SK-N-SH (cell line): ENCODE data around the gene SHROOM1. TPM values are rescaled to one million over a fixed set of nuclear protein-coding genes. Genes with fewer than 3 reads are reported as not detected.
A peak's percentile ranks its signal among the peaks of the same experiment; 100 is the strongest.

Experiments
- CTCF ChIA-PET: fragments of 300-600, 350-600 bp; formaldehyde crosslinking; extraction: SDS; loops from one replicate; lab custom pipeline; 2021; lab: Yijun Ruan, JAX
- POLR2A ChIA-PET: fragments of 350-600 bp; sonication (Branson Sonifier 250); formaldehyde crosslinking; extraction: SDS; loops from one replicate; lab custom pipeline; 2020; ENCODE audit warnings: antibody characterized with exemption, inconsistent platforms; lab: Yijun Ruan, JAX
- DNase-seq: peaks from one replicate; pipeline ENCODE4 v3.0.0; 2012
- H2AFZ ChIP-seq: fragments of 200-600 bp; sonication (generic); 2 replicates; pipeline ENCODE4 v1.8.1; 2016; ENCODE audit warnings: antibody characterized with exemption, mild to moderate bottlenecking, low read depth
- H3F3A ChIP-seq: fragments of 200-600 bp; sonication (generic); replicated peaks from 2 replicates; pipeline ENCODE3; 2016; ENCODE audit warnings: antibody characterized with exemption, mild to moderate bottlenecking; ENCODE audit not compliant: insufficient read depth
- H3K27ac ChIP-seq, 2 experiments: fragments of 200-500 bp in 1 of 2; fragments of 200-600 bp in 1 of 2; sonication (Bioruptor generic) in 1 of 2; sonication (generic), shearing (Covaris generic) in 1 of 2; 2 replicates each; pipeline versions ENCODE4 v1.5.1 to v1.6.1; 2014 to 2016; ENCODE audit warnings: low read depth in 2 of 2, inconsistent platforms in 1 of 2, low read length in 1 of 2, mild to moderate bottlenecking in 1 of 2, mixed read lengths in 1 of 2
- H3K27me3 ChIP-seq: fragments of 200-600 bp; sonication (generic), shearing (Covaris generic); 2 replicates; pipeline ENCODE4 v1.6.1; 2016; ENCODE audit warnings: mixed run types; ENCODE audit not compliant: insufficient read depth
- H3K36me3 ChIP-seq, 2 experiments: fragments of 200-500 bp in 1 of 2; fragments of 200-600 bp in 1 of 2; sonication (Bioruptor generic) in 1 of 2; sonication (generic) in 1 of 2; replicated peaks in 1 of 2; 2 replicates each; pipeline versions ENCODE3 to v1.5.1; 2014 to 2016; ENCODE audit warnings: low read length in 1 of 2, mild to moderate bottlenecking in 1 of 2; ENCODE audit not compliant: insufficient read depth in 2 of 2, control insufficient read depth in 1 of 2
- H3K4me1 ChIP-seq, 2 experiments: fragments of 200-500 bp in 1 of 2; fragments of 200-600 bp in 1 of 2; sonication (Bioruptor generic) in 1 of 2; sonication (generic), shearing (Covaris generic) in 1 of 2; 2 replicates each; pipeline versions ENCODE4 v1.5.1 to v1.6.1; 2014 to 2016; ENCODE audit warnings: low read depth in 1 of 2, low read length in 1 of 2, mixed run types in 1 of 2; ENCODE audit not compliant: insufficient read depth in 2 of 2, control insufficient read depth in 1 of 2
- H3K4me2 ChIP-seq: fragments of 200-600 bp; sonication (generic), shearing (Covaris generic); 2 replicates; pipeline ENCODE4 v1.6.1; 2017; ENCODE audit warnings: mixed run types
- H3K4me3 ChIP-seq, 2 experiments: fragments of 200-500 bp in 1 of 2; fragments of 200-600 bp in 1 of 2; sonication (Bioruptor generic) in 1 of 2; sonication (generic), shearing (Covaris generic) in 1 of 2; 2 replicates each; pipeline versions ENCODE4 v1.5.1 to v1.8.1; 2014 to 2016; ENCODE audit warnings: low read depth in 2 of 2, inconsistent platforms in 1 of 2, low read length in 1 of 2, mild to moderate bottlenecking in 1 of 2, mixed read lengths in 1 of 2, moderate library complexity in 1 of 2
- H3K79me2 ChIP-seq: fragments of 200-600 bp; sonication (generic); 2 replicates; pipeline ENCODE4 v1.8.1; 2017; ENCODE audit warnings: mild to moderate bottlenecking; ENCODE audit not compliant: insufficient read depth
- H3K9ac ChIP-seq: fragments of 200-600 bp; sonication (generic); 2 replicates; pipeline ENCODE4 v1.6.1; 2017; ENCODE audit warnings: mixed run types
- H3K9me2 ChIP-seq: fragments of 200-600 bp; sonication (generic); 2 replicates; pipeline ENCODE4 v1.6.1; 2017; ENCODE audit warnings: mixed run types
- H3K9me3 ChIP-seq: fragments of 200-600 bp; sonication (generic); 2 replicates; pipeline ENCODE4 v1.6.1; 2017; ENCODE audit warnings: mixed run types, mild to moderate bottlenecking, moderate library complexity
- H4K20me1 ChIP-seq: fragments of 200-600 bp; sonication (generic); 2 replicates; pipeline ENCODE4 v1.6.1; 2017; ENCODE audit warnings: mild to moderate bottlenecking, mixed run types; ENCODE audit not compliant: insufficient read depth
- FOSL2 ChIP-seq: IDR thresholded peaks from 2 replicates; pipeline ENCODE4 v1.4.0; 2012; ENCODE audit warnings: low read depth, mild to moderate bottlenecking, moderate library complexity, borderline replicate concordance
- FOXJ3 ChIP-seq: sonication (generic); formaldehyde crosslinking; IDR thresholded peaks from 2 replicates; pipeline ENCODE4 v1.5.1; 2020; ENCODE audit warnings: mild to moderate bottlenecking, missing genetic modification reagents
- GABPA ChIP-seq: IDR thresholded peaks from 2 replicates; pipeline ENCODE4 v1.4.0; 2012; ENCODE audit warnings: low read depth, mild to moderate bottlenecking
- GATA2 ChIP-seq: sonication (generic); formaldehyde crosslinking; IDR thresholded peaks from 2 replicates; pipeline ENCODE4 v1.5.0; 2020; ENCODE audit warnings: mild to moderate bottlenecking, missing genetic modification reagents
- IRF3 ChIP-seq: fragments of 150-350 bp; IDR thresholded peaks from 2 replicates; pipeline ENCODE4 v1.6.1; 2016; ENCODE audit warnings: mild to moderate bottlenecking, low read depth, low read length
- MAX ChIP-seq: IDR thresholded peaks from 2 replicates; pipeline ENCODE4 v1.4.0; 2012; ENCODE audit warnings: low read depth
- MEF2A ChIP-seq: IDR thresholded peaks from 2 replicates; pipeline ENCODE4 v1.4.0; 2012; ENCODE audit warnings: low read depth, borderline replicate concordance
- NRF1 ChIP-seq: IDR thresholded peaks from 2 replicates; pipeline ENCODE4 v1.6.1; 2012; ENCODE audit warnings: low read depth, mild to moderate bottlenecking, low read length
- REST ChIP-seq: IDR thresholded peaks from 2 replicates; pipeline ENCODE4 v1.6.1; 2012; ENCODE audit warnings: mild to moderate bottlenecking, low read depth, low read length, moderate library complexity
- RFX5 ChIP-seq: IDR thresholded peaks from 2 replicates; pipeline ENCODE4 v1.6.1; 2012; ENCODE audit warnings: mild to moderate bottlenecking, improper control_type of control experiment, low read length
- RXRA ChIP-seq: IDR thresholded peaks from 2 replicates; pipeline ENCODE4 v1.4.0; 2012; ENCODE audit warnings: low read depth, mild to moderate bottlenecking, borderline replicate concordance
- TCF12 ChIP-seq: IDR thresholded peaks from 2 replicates; pipeline ENCODE4 v1.4.0; 2012
- TEAD4 ChIP-seq: IDR thresholded peaks from 2 replicates; pipeline ENCODE4 v1.4.0; 2012; ENCODE audit warnings: mild to moderate bottlenecking, borderline replicate concordance; ENCODE audit not compliant: insufficient read depth
- USF1 ChIP-seq: IDR thresholded peaks from 2 replicates; pipeline ENCODE4 v1.4.0; 2012; ENCODE audit warnings: low read depth, borderline replicate concordance
- USF2 ChIP-seq: fragments of 150-350 bp; IDR thresholded peaks from 2 replicates; pipeline ENCODE4 v1.6.1; 2017; ENCODE audit warnings: antibody characterized with exemption, low read length, low read depth, borderline replicate concordance
- WGBS: methylation state at CpG from one replicate; pipeline ENCODE4 v1.1.6; 2017; ENCODE audit warnings: low lambda C conversion rate; 5-methylcytosine and 5-hydroxymethylcytosine counted together
- polyA plus RNA-seq, 3 experiments: library from polyadenylated mRNA; depleted of rRNA; stranded (reverse); fragments of >200 nt; gene quantifications; 2 replicates each; pipeline ENCODE4 v1.2.3, GENCODE V29; 2012

Gene SHROOM1
- polyA plus RNA-seq, 1 of the 3 experiments (the other 2 are of a cell fraction), result 3.8 TPM

- no peaks in the 10 kb centered on the region for H3K27me3 ChIP-seq
- CTCF ChIA-PET, result interaction anchor here (0.7 to 2.7 kb wide), 4 partner anchors 11 to 1344 kb away, joined by 3 to 15 read pairs (median 3); no protein-coding TSS in a partner anchor
- 72% methylated on average over 2 of the region's 2 CpGs for WGBS
- H3K4me3 ChIP-seq, result no peak overlapping the region
- no peak overlapping the region for H3K27ac ChIP-seq
- no peak overlapping the region for H3K9ac ChIP-seq
- no peaks in the 10 kb centered on the region for H4K20me1 ChIP-seq
- no peak overlapping the region for H3K4me2 ChIP-seq
- H3F3A ChIP-seq, result no peaks in the 10 kb centered on the region
- H3K4me1 ChIP-seq, result peaks cover 0 to 5% of the 10 kb centered on the region in 2 experiments; a peak in 1 of 4 replicates
- no peaks in the 10 kb centered on the region for H3K79me2 ChIP-seq
- DNase-seq, result no peak
- TF ChIP-seq USF2, result no peak
- no peak for TF ChIP-seq REST
- no peak for TF ChIP-seq USF1
- no peak for TF ChIP-seq GATA2
- no peak for TF ChIP-seq RFX5
- TF ChIP-seq TEAD4, result no peak
- TF ChIP-seq NRF1, result no peak
- no peak for TF ChIP-seq MEF2A
- TF ChIP-seq MAX, result no peak
- no peak for TF ChIP-seq TCF12
- TF ChIP-seq, all 33 proteins: peak for 0
- no peaks in the 10 kb centered on the region for H3K36me3 ChIP-seq
- no peaks in the 10 kb centered on the region for H3K9me3 ChIP-seq
- H3K9me2 ChIP-seq, result no peaks in the 10 kb centered on the region
- POLR2A ChIA-PET, result no interaction called here
- H2AFZ ChIP-seq, result 0 out of 2 replicates have a peak overlapping the region, but pooled peaks have one; percentile 19
Measured at GRCh38 chr5:132797651-132798050, 32.8 kb downstream of the SHROOM1 start.

GRCh38 chr5:132791026-132791425, 39.4 kb downstream of the SHROOM1 start:
- H4K20me1 ChIP-seq, result no peaks in the 10 kb centered on the region
- no peak overlapping the region for H3K9ac ChIP-seq
- H3K4me1 ChIP-seq, result peaks cover 0 to 17% of the 10 kb centered on the region in 2 experiments; a peak in 1 of 4 replicates
- H3F3A ChIP-seq, result peaks cover 6% of the 10 kb centered on the region
- H3K9me2 ChIP-seq, result no peaks in the 10 kb centered on the region
- TF ChIP-seq GATA2 (no peak), IRF3 (no peak), GABPA (no peak), NRF1 (no peak), TCF12 (no peak), RXRA (no peak), FOSL2 (no peak), MAX (no peak), USF2 (no peak), FOXJ3 (CRISPR knock-in tag) (no peak)
- H2AFZ ChIP-seq, result no peak overlapping the region
- no peak overlapping the region for H3K4me2 ChIP-seq
- no peak overlapping the region for H3K27ac ChIP-seq
- H3K4me3 ChIP-seq, result no peak overlapping the region
- no peaks in the 10 kb centered on the region for H3K27me3 ChIP-seq
- H3K36me3 ChIP-seq, result no peaks in the 10 kb centered on the region
- H3K79me2 ChIP-seq, result no peaks in the 10 kb centered on the region
- 88% methylated on average over 3 of the region's 3 CpGs for WGBS
- no peak for DNase-seq
- H3K9me3 ChIP-seq, result no peaks in the 10 kb centered on the region
- POLR2A ChIA-PET, result interaction anchor here (0.6 kb wide), 1 partner anchor 16 kb away, joined by 4 read pairs; no protein-coding TSS in a partner anchor
- CTCF ChIA-PET, result interaction anchor here (1.0 to 2.3 kb wide), 3 partner anchors 28 to 44 kb away, joined by 3 to 6 read pairs (median 5); partner anchors contain the start of gene CCNI2
